ENCODE measurements around the gene REEP5. TPM values are rescaled to one million over a fixed set of nuclear protein-coding genes. Genes with fewer than 3 reads are reported as not detected.

The REEP5 gene
- total RNA-seq, 1 experiment from 2014 or later, result 49.6 TPM

- TF ChIP-seq AR (CRISPR knock-in tag; IDR thresholded peaks at IDR 0.05) (no peak), IRF2 (CRISPR knock-in tag; IDR thresholded peaks at IDR 0.05; ENCODE audit: borderline replicate concordance, low read depth) (no peak), HMGXB4 (CRISPR knock-in tag; IDR thresholded peaks at IDR 0.05) (no peak), ZNF138 (CRISPR knock-in tag; conservative IDR thresholded peaks at IDR 0.05) (no peak), RELA (CRISPR knock-in tag; IDR thresholded peaks at IDR 0.05; ENCODE audit: borderline replicate concordance) (no peak), ZNF532 (CRISPR knock-in tag; IDR thresholded peaks at IDR 0.05; ENCODE audit: borderline replicate concordance) (no peak), FOXP1 (CRISPR knock-in tag; IDR thresholded peaks at IDR 0.05; ENCODE audit: borderline replicate concordance) (no peak), ZNF232 (CRISPR knock-in tag; IDR thresholded peaks at IDR 0.05) (no peak), ZNF281 (CRISPR knock-in tag; IDR thresholded peaks at IDR 0.05) (no peak), CREB1 (CRISPR knock-in tag; IDR thresholded peaks at IDR 0.05) (no peak), MXD4 (CRISPR knock-in tag; IDR thresholded peaks at IDR 0.05; ENCODE audit: borderline replicate concordance) (no peak)
Observed at GRCh38 chr5:112957036-112957808, 35.2 kb upstream of the REEP5 start (continued).

- H3K36me3 Mint-ChIP-seq, result peaks cover 16% of the 10 kb centered on the region
- POLR2A ChIA-PET, result no interaction called here
- ATAC-seq (no peak), DNase-seq (ENCODE audit: low spot score) (no peak)
- no peaks in the 10 kb centered on the region; the same call in 1 of the 2 replicates for H3K27me3 Mint-ChIP-seq (ENCODE audit: low read depth)
- peaks cover 24% of the 10 kb centered on the region for H3K4me1 Mint-ChIP-seq
- H3K27ac Mint-ChIP-seq, result no peak overlapping the region
- no peak for TF ChIP-seq ZNF425 (CRISPR knock-in tag; conservative IDR thresholded peaks at IDR 0.05)
- no peak for TF ChIP-seq TEAD1 (CRISPR knock-in tag; IDR thresholded peaks at IDR 0.05)
- TF ChIP-seq MAX (CRISPR knock-in tag; IDR thresholded peaks at IDR 0.05), result no peak
- no peak for TF ChIP-seq GRHL2 (CRISPR knock-in tag; IDR thresholded peaks at IDR 0.05; ENCODE audit: insufficient replicate concordance, severe bottlenecking)
- TF ChIP-seq FOXK1 (CRISPR knock-in tag; IDR thresholded peaks at IDR 0.05), result no peak
- no peak for TF ChIP-seq ZNF219 (CRISPR knock-in tag; IDR thresholded peaks at IDR 0.05; ENCODE audit: borderline replicate concordance)
- TF ChIP-seq HMGXB4 (CRISPR knock-in tag; IDR thresholded peaks at IDR 0.05), result no peak
- no peak for TF ChIP-seq ZNF263 (CRISPR knock-in tag; IDR thresholded peaks at IDR 0.05; ENCODE audit: low read depth)
- H3K4me3 Mint-ChIP-seq, result no peak overlapping the region
- H3K9me3 Mint-ChIP-seq, result peaks cover 22% of the 10 kb centered on the region
- CTCF ChIA-PET, result no interaction called here
Observed at GRCh38 chr5:112956606-112957005, 34.6 kb upstream of the REEP5 start.

Data from WTC11 (cell line).